Stimulated activated CD4-positive, alpha-beta T cell treated with anti-CD3 and anti-CD28 coated beads, Interleukin-15, amount 100 ng/mL, for 48 hours (primary cell): Measurements from ENCODE around the gene SLC9A3.
A peak's percentile ranks its signal among the peaks of the same experiment; 100 is the strongest.

ENCODE experiments used
- DNase-seq, 2 donors: peaks; one replicate each; pipeline ENCODE4 v3.0.0-alpha.2; 2020; ENCODE audit warnings: low read depth in 2 of 2

SLC9A3 gene

GRCh38 chr5:458547-459353 lies 65.5 kb downstream of the SLC9A3 start:
- DNase-seq, result peak; percentile 58 to 62

DNA sequence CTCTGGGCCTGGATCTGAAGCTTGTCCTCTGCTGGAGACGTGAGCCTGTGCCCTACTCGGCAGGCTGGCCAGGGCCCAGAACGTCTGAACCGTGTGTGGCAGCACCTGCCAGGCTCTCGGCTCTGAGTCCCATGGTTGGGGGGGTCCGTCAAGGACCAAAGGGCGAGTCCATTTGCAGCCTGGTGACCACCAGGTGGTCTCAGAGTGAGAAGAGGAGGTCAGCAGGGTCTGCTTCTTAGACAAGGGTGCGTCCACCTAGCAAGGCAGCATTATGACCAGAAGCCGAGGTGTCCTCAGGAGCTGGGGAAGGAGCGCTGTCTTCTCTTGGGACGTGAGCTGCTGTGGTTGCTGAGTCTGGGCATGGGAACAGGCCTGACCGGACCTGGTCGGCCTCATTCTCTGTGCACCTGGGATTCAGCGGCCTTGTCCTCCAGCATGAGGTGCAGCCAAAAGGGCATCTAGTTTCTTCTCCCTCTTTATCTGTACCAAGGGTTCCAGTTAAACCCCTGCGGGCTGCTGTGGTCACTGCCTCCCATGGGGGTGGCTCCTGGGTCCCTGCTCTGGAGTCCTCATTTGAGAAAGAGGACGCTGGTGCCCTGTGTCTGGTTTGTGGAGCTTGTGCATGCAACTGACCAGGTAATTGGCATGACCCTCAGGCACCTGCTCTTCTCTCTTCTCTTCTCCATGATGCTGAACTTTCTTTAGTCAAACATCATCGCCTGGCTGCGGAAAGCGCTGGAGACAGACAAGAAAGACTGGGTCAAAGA lies 66.9 kb downstream of the SLC9A3 start:
- DNase-seq, result no peak

- DNase-seq, result no peak
Observed at GRCh38 chr5:456351-457194, 67.7 kb downstream of the SLC9A3 start.

- DNase-seq, result no peak
Observed at GRCh38 chr5:455806-456205, 68.4 kb downstream of the SLC9A3 start.

GRCh38 chr5:454936-455335 lies 69.3 kb downstream of the SLC9A3 start:
- no peak for DNase-seq

GRCh38 chr5:453725-454481 lies 70.3 kb downstream of the SLC9A3 start:
- no peak for DNase-seq

DNA sequence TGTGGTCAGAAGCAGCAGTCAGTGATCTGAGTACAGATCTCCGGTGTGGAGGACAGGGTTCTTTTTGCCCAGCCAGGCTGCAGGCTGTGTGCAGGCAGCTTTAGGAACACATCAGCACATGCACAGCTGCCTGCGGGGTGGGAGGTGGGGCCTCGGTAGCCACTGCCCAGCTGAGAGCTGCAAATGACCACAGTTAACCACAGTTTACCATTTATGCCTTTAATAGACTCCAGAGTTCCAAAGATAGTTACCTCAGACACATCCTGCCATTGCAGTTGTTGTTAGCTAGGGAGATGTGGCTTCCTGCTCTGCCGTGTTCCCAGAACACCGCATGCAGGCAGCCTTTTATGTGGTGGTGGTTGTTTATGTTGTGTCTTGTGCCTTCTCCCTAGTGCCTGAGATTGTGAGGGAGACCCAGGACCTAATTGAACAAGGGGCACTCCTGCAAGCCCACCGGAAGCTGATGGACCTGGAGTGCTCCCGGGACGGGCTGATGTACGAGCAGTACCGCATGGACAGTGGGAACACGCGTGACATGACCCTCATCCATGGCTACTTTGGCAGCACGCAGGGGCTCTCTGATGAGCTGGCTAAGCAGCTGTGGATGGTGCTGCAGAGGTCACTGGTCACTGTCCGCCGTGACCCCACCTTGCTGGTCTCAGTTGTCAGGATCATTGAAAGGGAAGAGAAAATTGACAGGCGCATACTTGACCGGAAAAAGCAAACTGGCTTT lies 71.1 kb downstream of the SLC9A3 start:
- DNase-seq, result no peak

DNA sequence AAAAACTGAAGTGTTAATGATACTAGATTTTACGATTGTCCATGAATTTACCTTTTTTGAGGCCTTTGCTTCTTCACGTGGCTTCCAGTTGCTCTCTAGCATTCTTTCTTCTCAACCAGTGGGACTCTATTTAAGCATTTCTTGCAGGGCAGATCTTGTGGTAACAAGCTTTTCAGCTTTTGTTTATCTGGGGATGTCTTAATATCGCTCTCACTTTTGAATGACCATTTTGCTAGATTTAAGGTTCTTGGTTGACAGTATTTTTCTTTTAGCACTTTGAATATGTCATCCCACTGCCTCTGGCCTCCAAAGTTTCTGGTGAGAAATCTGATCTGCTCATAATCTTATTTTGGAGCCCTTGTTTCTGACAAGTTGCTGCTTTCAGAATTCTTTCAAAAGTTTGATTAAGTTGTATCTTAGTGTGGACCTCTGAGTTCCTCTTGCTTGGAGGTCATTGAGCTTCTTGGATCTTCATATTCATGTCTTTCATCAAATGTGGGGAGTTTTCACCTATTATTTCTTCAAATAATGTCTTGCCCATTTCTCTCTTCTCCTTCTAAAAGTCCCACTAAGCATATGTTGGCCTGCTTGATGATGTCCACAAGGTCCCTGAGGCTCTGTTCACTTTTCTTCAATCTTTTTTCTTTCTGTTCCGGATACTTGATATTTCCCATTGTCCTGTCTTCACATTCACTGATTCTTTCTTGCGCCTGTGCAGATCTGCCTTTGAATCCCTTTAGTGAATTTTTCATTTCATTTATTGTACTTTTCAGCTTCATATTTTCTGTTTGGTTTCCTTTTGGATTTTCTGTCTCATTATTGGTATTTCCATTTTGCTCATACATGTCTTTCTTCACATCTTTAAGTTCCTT lies 72.4 kb downstream of the SLC9A3 start:
- DNase-seq, result no peak

GRCh38 chr5:449151-449550 lies 75.1 kb downstream of the SLC9A3 start:
- DNase-seq, result no peak

GRCh38 chr5:448766-449090 lies 75.5 kb downstream of the SLC9A3 start:
- DNase-seq, result no peak

GRCh38 chr5:448061-448765 lies 76.0 kb downstream of the SLC9A3 start:
- no peak for DNase-seq

DNA sequence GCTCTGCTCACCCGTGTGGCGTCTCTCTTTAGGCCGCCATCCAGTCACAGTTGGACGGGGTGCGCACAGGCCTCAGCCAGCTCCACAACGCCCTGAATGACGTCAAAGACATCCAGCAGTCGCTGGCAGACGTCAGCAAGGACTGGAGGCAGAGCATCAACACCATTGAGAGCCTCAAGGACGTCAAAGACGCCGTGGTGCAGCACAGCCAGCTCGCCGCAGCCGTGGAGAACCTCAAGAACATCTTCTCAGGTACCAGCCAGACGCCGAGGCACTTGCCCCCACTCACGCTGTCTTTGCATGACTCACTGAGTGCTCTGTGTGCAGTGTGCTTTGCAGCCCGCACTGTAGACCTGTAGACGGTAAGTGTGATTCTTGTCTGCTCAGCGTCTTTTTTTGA lies 76.7 kb downstream of the SLC9A3 start:
- no peak for DNase-seq

DNA sequence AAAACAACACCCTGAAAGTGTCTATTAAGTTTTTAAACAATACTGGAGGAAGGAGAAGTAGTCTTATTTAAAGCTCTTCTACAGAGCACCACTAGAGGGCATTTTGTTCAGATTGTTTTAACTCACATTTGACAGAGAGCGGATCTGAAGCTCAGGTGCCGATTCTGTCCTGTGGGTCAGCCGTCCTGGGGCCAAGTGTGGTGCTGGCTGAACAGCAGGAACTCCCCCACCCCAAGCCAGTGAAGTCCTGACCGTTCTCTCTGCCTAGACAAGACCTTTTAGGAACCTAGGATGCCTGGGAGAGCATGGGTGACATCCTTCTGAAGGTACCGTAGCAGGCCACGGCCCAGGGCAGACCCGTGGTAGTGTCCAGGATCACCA lies 77.4 kb downstream of the SLC9A3 start:
- no peak for DNase-seq

- DNase-seq, result no peak
Observed at GRCh38 chr5:446066-446882, 78.0 kb downstream of the SLC9A3 start.

DNA sequence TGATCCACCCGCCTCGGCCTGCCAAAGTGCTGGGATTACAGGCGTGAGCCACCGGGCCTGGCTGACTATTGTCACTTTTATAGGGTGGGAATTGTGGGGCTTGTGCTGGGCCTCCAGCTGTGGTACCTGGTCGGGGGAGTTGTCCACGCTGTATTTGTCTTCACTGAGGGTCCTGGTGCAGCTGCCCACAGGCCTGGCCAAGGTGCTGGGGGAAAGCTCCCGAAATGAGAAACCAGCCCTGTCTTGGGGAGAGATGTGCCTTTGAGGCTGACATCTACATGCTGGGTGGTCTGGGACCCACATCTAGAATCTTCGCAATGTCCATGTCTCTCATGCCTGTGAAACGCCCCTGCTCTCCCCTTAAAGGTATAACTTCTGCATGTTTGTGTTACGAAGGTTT lies 78.7 kb downstream of the SLC9A3 start:
- no peak for DNase-seq

- DNase-seq, result no peak
Observed at GRCh38 chr5:444226-444625, 80.0 kb downstream of the SLC9A3 start.

- no peak for DNase-seq
Observed at GRCh38 chr5:443239-444151, 80.8 kb downstream of the SLC9A3 start.
